HL-60/S4 (cell line): Measurements from ENCODE around the gene TWIST2.

Experiments
- in situ Hi-C: fragments of 300-500 bp; cut with MboI; formaldehyde crosslinking; loops from 2 replicates; pipeline ENCODE4 v1.14.3; 2022; ENCODE audit warnings: low sequenced_read_pairs

TWIST2 gene

GRCh38 chr2:238855891-238856580 lies 8.2 kb downstream of the TWIST2 start:
- in situ Hi-C loops: no loop called here

- in situ Hi-C loops: no loop called here
Measured at GRCh38 chr2:238856713-238857567, 9.1 kb downstream of the TWIST2 start.

- in situ Hi-C loops: no loop called here
Measured at GRCh38 chr2:238857959-238858358, 10.1 kb downstream of the TWIST2 start.

- in situ Hi-C loops: no loop called here
Measured at GRCh38 chr2:238859636-238860347, 11.9 kb downstream of the TWIST2 start.

- in situ Hi-C loops: no loop called here
Measured at GRCh38 chr2:238861013-238861730, 13.3 kb downstream of the TWIST2 start.

GRCh38 chr2:238861766-238862315 lies 14.0 kb downstream of the TWIST2 start:
- in situ Hi-C loops: no loop called here

- in situ Hi-C loops: no loop called here
Measured at GRCh38 chr2:238862701-238863100, 14.8 kb downstream of the TWIST2 start.

- in situ Hi-C loops: no loop called here
Measured at GRCh38 chr2:238863231-238863630, 15.3 kb downstream of the TWIST2 start.

GRCh38 chr2:238863749-238864206 lies 15.9 kb downstream of the TWIST2 start:
- in situ Hi-C loops: no loop called here

GRCh38 chr2:238864207-238865014 lies 16.5 kb downstream of the TWIST2 start:
- in situ Hi-C loops: no loop called here

- in situ Hi-C loops: no loop called here
Measured at GRCh38 chr2:238865015-238865719, 17.3 kb downstream of the TWIST2 start.

GRCh38 chr2:238865744-238866355 lies 18.0 kb downstream of the TWIST2 start:
- in situ Hi-C loops: no loop called here

GRCh38 chr2:238866656-238867277 lies 18.9 kb downstream of the TWIST2 start:
- in situ Hi-C loops: no loop called here

GRCh38 chr2:238868067-238868524 lies 20.2 kb downstream of the TWIST2 start:
- in situ Hi-C loops: no loop called here

- in situ Hi-C loops: no loop called here
Measured at GRCh38 chr2:238868616-238869292, 20.9 kb downstream of the TWIST2 start.

GRCh38 chr2:238869293-238870124 lies 21.6 kb downstream of the TWIST2 start:
- in situ Hi-C loops: no loop called here

GRCh38 chr2:238870261-238870660 lies 22.4 kb downstream of the TWIST2 start:
- in situ Hi-C loops: no loop called here
